ENCODE results near the gene SLC43A3. TPM values are rescaled to one million over a fixed set of nuclear protein-coding genes. Genes with fewer than 3 reads are reported as not detected.
A peak's percentile ranks its signal among the peaks of the same experiment; 100 is the strongest.

The SLC43A3 gene
- total RNA-seq (2022) (91.8 and 127 TPM in 2 replicates), Bru-seq, nascent RNA (percentile 85 among the genes with signal in this experiment), BruChase-seq, experiment 1, labeled RNA remaining after a 6-hour chase (percentile 92 among the genes with signal in this experiment), BruChase-seq, experiment 2, labeled RNA remaining after a 2-hour chase (percentile 88 among the genes with signal in this experiment)
- long read RNA-seq, transcript SLC43A3-226 (1 exons, 1,796 nt), result major isoform, 66 of 177 reads
- long read RNA-seq, transcript SLC43A3-203 (14 exons, 2,617 nt), result minor isoform, 54 of 177 reads
- long read RNA-seq, partial matches to known transcripts, result 12 of 177 reads
- long read RNA-seq, other reads (novel, unspliced or antisense), result 41 of 177 reads

GRCh38 chr11:57426929-57427726 lies at the start of gene SLC43A3:
TSS of gene SLC43A3 (minus strand) at chr11:57427121. CDS start at chr11:57426172, 949 bp downstream.
- DNase-seq, result peak; percentile 80
- Mint-ChIP-seq H3K4me1 (ENCODE audit: low read depth, unreplicated experiment) (peaks cover 50% of the 10 kb centered on the region), H3K4me3 (ENCODE audit: low read depth, unreplicated experiment) (peak within 1 kb of the TSS; percentile 78), H3K27me3 (ENCODE audit: unreplicated experiment) (no peaks in the 10 kb centered on the region), H3K36me3 (ENCODE audit: insufficient read depth, unreplicated experiment) (peaks cover 47% of the 10 kb centered on the region), H3K27ac (ENCODE audit: unreplicated experiment) (peak within 1 kb of the TSS; percentile 93), H3K9me3 (ENCODE audit: low read depth, unreplicated experiment) (no peaks in the 10 kb centered on the region)
- TF ChIP-seq CTCF (IDR thresholded peaks at IDR 0.05; ENCODE audit: unreplicated experiment), result no peak
- CTCF ChIA-PET, result interaction anchor here (1.2 kb wide), 1 partner anchor 31 kb away, joined by 3 read pairs; no protein-coding TSS in a partner anchor
- BruUV-seq (replicated peaks), result TSS peak; percentile 90
- intact Hi-C loops (cut with micrococcal nuclease; ENCODE audit: unreplicated experiment), result loop anchor here (2.0 kb wide), 1 partner anchor 16 kb away; no protein-coding TSS in a partner anchor

GRCh38 chr11:57476047-57476756 lies 49.3 kb upstream of the SLC43A3 start:
- no TSS peak for BruUV-seq (replicated peaks)
- Mint-ChIP-seq H3K27me3 (ENCODE audit: unreplicated experiment) (peaks cover 32% of the 10 kb centered on the region), H3K36me3 (ENCODE audit: insufficient read depth, unreplicated experiment) (peaks cover 17% of the 10 kb centered on the region), H3K4me1 (ENCODE audit: low read depth, unreplicated experiment) (peaks cover 18% of the 10 kb centered on the region), H3K9me3 (ENCODE audit: low read depth, unreplicated experiment) (no peaks in the 10 kb centered on the region), H3K4me3 (ENCODE audit: low read depth, unreplicated experiment) (peak overlapping the region; percentile 75), H3K27ac (ENCODE audit: unreplicated experiment) (peak overlapping the region; percentile 31)
- CTCF ChIA-PET, result interaction anchor here (1.2 to 2.6 kb wide), 4 partner anchors 17 to 130 kb away, joined by 3 to 11 read pairs (median 8); no protein-coding TSS in a partner anchor
- TF ChIP-seq CTCF (IDR thresholded peaks at IDR 0.05; ENCODE audit: unreplicated experiment), result no peak
- DNase-seq, result no peak
- intact Hi-C loops (cut with micrococcal nuclease; ENCODE audit: unreplicated experiment), result no loop called here

- BruUV-seq (replicated peaks), result no TSS peak
Observed at GRCh38 chr11:57475671-57476046, 48.7 kb upstream of the SLC43A3 start.

More at GRCh38 chr11:57475671-57476046, 48.7 kb upstream of the SLC43A3 start:
- no peak for TF ChIP-seq CTCF (IDR thresholded peaks at IDR 0.05; ENCODE audit: unreplicated experiment)
- Mint-ChIP-seq H3K4me1 (ENCODE audit: low read depth, unreplicated experiment) (peaks cover 18% of the 10 kb centered on the region), H3K4me3 (ENCODE audit: low read depth, unreplicated experiment) (peak overlapping the region; percentile 75), H3K36me3 (ENCODE audit: insufficient read depth, unreplicated experiment) (peaks cover 17% of the 10 kb centered on the region), H3K27ac (ENCODE audit: unreplicated experiment) (no peak overlapping the region), H3K27me3 (ENCODE audit: unreplicated experiment) (peaks cover 32% of the 10 kb centered on the region), H3K9me3 (ENCODE audit: low read depth, unreplicated experiment) (no peaks in the 10 kb centered on the region)
- intact Hi-C loops (cut with micrococcal nuclease; ENCODE audit: unreplicated experiment), result no loop called here
- DNase-seq, result no peak
- CTCF ChIA-PET, result interaction anchor here (1.5 kb wide), 1 partner anchor 17 kb away, joined by 9 read pairs; no protein-coding TSS in a partner anchor

Measured in Calu3 (cell line).